Vagina (tissue), 2 donors: ENCODE results near the gene ALS2.

Source experiments
- CTCF ChIP-seq, 3 experiments: fragments of 450-650 bp in 2 of 3; fragments of 200-600 bp in 1 of 3; sonication (generic) in 1 of 3; IDR thresholded peaks; one replicate each; pipeline ENCODE4 v1.5.1; 2017 to 2019; ENCODE audit warnings: antibody characterized with exemption in 3 of 3, mild to moderate bottlenecking in 2 of 3, moderate library complexity in 2 of 3
- POLR2A ChIP-seq, 2 donors: fragments of 450-650 bp; IDR thresholded peaks; one replicate each; pipeline ENCODE4 v1.6.1; 2017; ENCODE audit warnings: antibody characterized with exemption in 2 of 2, mild to moderate bottlenecking in 2 of 2, moderate library complexity in 2 of 2

GRCh38 chr2:201680743-201681142 lies 100.0 kb downstream of the ALS2 start:
- TF ChIP-seq POLR2A (IDR thresholded peaks at IDR 0.05) (no peak), CTCF (IDR thresholded peaks at IDR 0.05) (no peak)
